Neutrophil (primary cell): ENCODE data around the gene ZC2HC1B.

Source experiments
- H3K27ac ChIP-seq: fragments of 200-600 bp; sonication (generic); 2 replicates; pipeline ENCODE4 v1.5.1; 2016; ENCODE audit warnings: mild to moderate bottlenecking, moderate library complexity
- H3K27me3 ChIP-seq: fragments of 200-600 bp; sonication (generic); 2 replicates; pipeline ENCODE4 v1.6.0; 2016; ENCODE audit warnings: mild to moderate bottlenecking
- H3K36me3 ChIP-seq: fragments of 200-600 bp; sonication (generic); 2 replicates; pipeline ENCODE4 v1.5.1; 2017
- H3K4me1 ChIP-seq, 2 experiments: fragments of 200-600 bp in 1 of 2; sonication (generic) in 1 of 2; 1 replicate in 1 of 2; 2 replicates in 1 of 2; pipeline versions ENCODE4 v1.5.1 to v1.6.1; 2013 to 2016; ENCODE audit warnings: low read depth in 1 of 2, low read length in 1 of 2, mild to moderate bottlenecking in 1 of 2, moderate library complexity in 1 of 2; ENCODE audit not compliant: control insufficient read depth in 1 of 2, insufficient read depth in 1 of 2
- H3K4me3 ChIP-seq, 2 experiments: fragments of 200-600 bp in 1 of 2; sonication (generic) in 1 of 2; 1 replicate in 1 of 2; 2 replicates in 1 of 2; pipeline ENCODE4 v1.5.1; 2013 to 2016; ENCODE audit warnings: low read depth in 1 of 2, low read length in 1 of 2, mild to moderate bottlenecking in 1 of 2, moderate library complexity in 1 of 2
- H3K9me3 ChIP-seq: fragments of 200-600 bp; sonication (generic); 2 replicates; pipeline ENCODE4 v1.5.1; 2016
- TF ChIP-seq, protein P1 (sequence below): fragments of 200-600 bp; sonication (generic); IDR thresholded peaks from 2 replicates; pipeline ENCODE4 v1.5.1; 2016; ENCODE audit warnings: antibody characterized with exemption

Gene ZC2HC1B

GRCh38 chr6:143936778-143937667 is 72.7 kb downstream of the ZC2HC1B start:
- TF ChIP-seq, protein P1, sequence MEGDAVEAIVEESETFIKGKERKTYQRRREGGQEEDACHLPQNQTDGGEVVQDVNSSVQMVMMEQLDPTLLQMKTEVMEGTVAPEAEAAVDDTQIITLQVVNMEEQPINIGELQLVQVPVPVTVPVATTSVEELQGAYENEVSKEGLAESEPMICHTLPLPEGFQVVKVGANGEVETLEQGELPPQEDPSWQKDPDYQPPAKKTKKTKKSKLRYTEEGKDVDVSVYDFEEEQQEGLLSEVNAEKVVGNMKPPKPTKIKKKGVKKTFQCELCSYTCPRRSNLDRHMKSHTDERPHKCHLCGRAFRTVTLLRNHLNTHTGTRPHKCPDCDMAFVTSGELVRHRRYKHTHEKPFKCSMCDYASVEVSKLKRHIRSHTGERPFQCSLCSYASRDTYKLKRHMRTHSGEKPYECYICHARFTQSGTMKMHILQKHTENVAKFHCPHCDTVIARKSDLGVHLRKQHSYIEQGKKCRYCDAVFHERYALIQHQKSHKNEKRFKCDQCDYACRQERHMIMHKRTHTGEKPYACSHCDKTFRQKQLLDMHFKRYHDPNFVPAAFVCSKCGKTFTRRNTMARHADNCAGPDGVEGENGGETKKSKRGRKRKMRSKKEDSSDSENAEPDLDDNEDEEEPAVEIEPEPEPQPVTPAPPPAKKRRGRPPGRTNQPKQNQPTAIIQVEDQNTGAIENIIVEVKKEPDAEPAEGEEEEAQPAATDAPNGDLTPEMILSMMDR, result no peak
- H3K4me1 ChIP-seq, result peaks cover 0 to 4% of the 10 kb centered on the region in 2 experiments
- peaks cover 7% of the 10 kb centered on the region for H3K36me3 ChIP-seq
- H3K27me3 ChIP-seq, result no peaks in the 10 kb centered on the region
- no peak overlapping the region for H3K27ac ChIP-seq
- no peaks in the 10 kb centered on the region for H3K9me3 ChIP-seq
- no peak overlapping the region for H3K4me3 ChIP-seq

DNA sequence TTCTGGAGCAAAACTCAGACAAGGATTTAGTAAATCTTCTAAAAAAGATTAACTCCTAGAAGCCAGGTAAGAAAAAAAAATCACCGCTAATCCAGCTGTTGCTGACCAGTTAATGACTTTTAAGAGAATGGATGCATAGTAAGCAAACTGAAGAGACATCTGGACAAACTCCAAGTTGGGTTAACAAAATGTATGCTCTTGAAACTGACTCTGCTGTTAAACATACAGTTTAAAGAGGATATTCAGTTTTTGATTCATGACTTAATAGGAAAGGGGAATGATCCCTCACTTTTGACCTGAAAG is 73.3 kb downstream of the ZC2HC1B start:
- H3K9me3 ChIP-seq, result no peaks in the 10 kb centered on the region
- TF ChIP-seq, protein P1, result no peak
- H3K4me1 ChIP-seq, result peaks cover 0 to 4% of the 10 kb centered on the region in 2 experiments
- no peaks in the 10 kb centered on the region for H3K27me3 ChIP-seq
- peaks cover 7% of the 10 kb centered on the region for H3K36me3 ChIP-seq
- H3K27ac ChIP-seq, result no peak overlapping the region
- H3K4me3 ChIP-seq, result no peak overlapping the region

- H3K27me3 ChIP-seq, result no peaks in the 10 kb centered on the region
- TF ChIP-seq, protein P1, result no peak
- H3K4me1 ChIP-seq, result peaks cover 0 to 4% of the 10 kb centered on the region in 2 experiments
- H3K4me3 ChIP-seq, result no peak overlapping the region
- peaks cover 7% of the 10 kb centered on the region for H3K36me3 ChIP-seq
- no peaks in the 10 kb centered on the region for H3K9me3 ChIP-seq
- H3K27ac ChIP-seq, result no peak overlapping the region
Measured at GRCh38 chr6:143939364-143939763, 75.1 kb downstream of the ZC2HC1B start.

GRCh38 chr6:143940011-143940597 is 75.8 kb downstream of the ZC2HC1B start:
- Histone ChIP-seq H3K27me3 (no peaks in the 10 kb centered on the region), H3K4me3 (no peak overlapping the region), H3K9me3 (no peaks in the 10 kb centered on the region), H3K27ac (no peak overlapping the region), H3K36me3 (peaks cover 7% of the 10 kb centered on the region), H3K4me1 (peaks cover 0 to 4% of the 10 kb centered on the region in 2 experiments)
- TF ChIP-seq, protein P1, result peak; percentile 27

- no peak overlapping the region for H3K27ac ChIP-seq
Measured at GRCh38 chr6:143941852-143942627, 77.8 kb downstream of the ZC2HC1B start.

More at GRCh38 chr6:143941852-143942627, 77.8 kb downstream of the ZC2HC1B start:
- Histone ChIP-seq H3K4me1 (peaks cover 0 to 4% of the 10 kb centered on the region in 2 experiments), H3K36me3 (peaks cover 7% of the 10 kb centered on the region), H3K9me3 (no peaks in the 10 kb centered on the region), H3K4me3 (no peak overlapping the region), H3K27me3 (no peaks in the 10 kb centered on the region)
- TF ChIP-seq, protein P1, result no peak
